Stimulated activated CD4-positive, alpha-beta T cell treated with anti-CD3 and anti-CD28 coated beads, Interleukin-2, amount 100 ng/mL, for 24 hours (primary cell): ENCODE results near the gene BPIFB4.
"Not testable (repeated sequence)": the region's sequence is repeated elsewhere in the genome, so short reads cannot be mapped to it uniquely, and the experiment has no call there.

ENCODE experiments used
- DNase-seq, 2 donors: peaks; one replicate each; pipeline ENCODE4 v3.0.0-alpha.2; 2020

Gene BPIFB4

GRCh38 chr20:33091147-33091546, 11.7 kb downstream of the BPIFB4 start:
- no peak for DNase-seq

- no peak for DNase-seq
Observed at GRCh38 chr20:33091693-33092092, 12.2 kb downstream of the BPIFB4 start.

- DNase-seq = no peak
Observed at GRCh38 chr20:33092361-33092760, 12.9 kb downstream of the BPIFB4 start.

GRCh38 chr20:33093074-33093473, 13.6 kb downstream of the BPIFB4 start:
- no peak for DNase-seq

- no peak for DNase-seq
Observed at GRCh38 chr20:33093582-33093981, 14.1 kb downstream of the BPIFB4 start.

- DNase-seq = no peak
Observed at GRCh38 chr20:33095249-33095648, 15.8 kb downstream of the BPIFB4 start.

- DNase-seq = peak; percentile 40 to 46
Observed at GRCh38 chr20:33095902-33096584, 16.6 kb downstream of the BPIFB4 start.

- DNase-seq = no peak
Observed at GRCh38 chr20:33097001-33097400, 17.6 kb downstream of the BPIFB4 start.

GRCh38 chr20:33099843-33100538, 20.5 kb downstream of the BPIFB4 start:
- no peak for DNase-seq

GRCh38 chr20:33103556-33103955, 24.1 kb downstream of the BPIFB4 start:
- DNase-seq = no peak

GRCh38 chr20:33104336-33104735, 24.9 kb downstream of the BPIFB4 start:
- DNase-seq = no peak

- no peak for DNase-seq
Observed at GRCh38 chr20:33105316-33105924, 26.0 kb downstream of the BPIFB4 start.

- DNase-seq = not testable (repeated sequence)
Observed at GRCh38 chr20:33106058-33106620, 26.7 kb downstream of the BPIFB4 start.

- no peak for DNase-seq
Observed at GRCh38 chr20:33108661-33109060, 29.2 kb downstream of the BPIFB4 start.

GRCh38 chr20:33110147-33110825, 30.8 kb downstream of the BPIFB4 start:
- no peak for DNase-seq

GRCh38 chr20:33111306-33111705, 31.9 kb downstream of the BPIFB4 start:
- DNase-seq = no peak

- DNase-seq = no peak
Observed at GRCh38 chr20:33112547-33113386, 33.3 kb downstream of the BPIFB4 start.

GRCh38 chr20:33113387-33113908, 34.0 kb downstream of the BPIFB4 start:
- no peak for DNase-seq

- DNase-seq = not testable (repeated sequence)
Observed at GRCh38 chr20:33115501-33115900, 36.1 kb downstream of the BPIFB4 start.

- no peak for DNase-seq
Observed at GRCh38 chr20:33119725-33120720, 40.6 kb downstream of the BPIFB4 start.

- no peak for DNase-seq
Observed at GRCh38 chr20:33120934-33121333, 41.5 kb downstream of the BPIFB4 start.
